ENCODE measurements around the gene KDM4C.

KDM4C gene

GRCh38 chr9:6924988-6925563, 167.3 kb downstream of the KDM4C start:
- TF ChIP-seq EGR1 (IDR thresholded peaks at IDR 0.05) (no peak), TAF1 (IDR thresholded peaks at IDR 0.05; ENCODE audit: low read depth) (no peak), ZBTB7A (IDR thresholded peaks at IDR 0.05; ENCODE audit: low read depth) (no peak), CEBPB (IDR thresholded peaks at IDR 0.05) (no peak), MAX (IDR thresholded peaks at IDR 0.05) (no peak), RAD21 (IDR thresholded peaks at IDR 0.05; ENCODE audit: low read depth) (no peak), FOXM1 (IDR thresholded peaks at IDR 0.05; ENCODE audit: borderline replicate concordance, low read depth) (no peak)

GRCh38 chr9:6925836-6926235, 168.1 kb downstream of the KDM4C start:
- no peak for TF ChIP-seq TEAD4 (IDR thresholded peaks at IDR 0.05)
- TF ChIP-seq YY1 (IDR thresholded peaks at IDR 0.05; ENCODE audit: low read depth) = no peak
- no peak for TF ChIP-seq CEBPB (IDR thresholded peaks at IDR 0.05)
- TF ChIP-seq ZBTB7A (IDR thresholded peaks at IDR 0.05; ENCODE audit: low read depth) = no peak
- TF ChIP-seq USF1 (IDR thresholded peaks at IDR 0.05) = no peak
- TF ChIP-seq TCF12 (IDR thresholded peaks at IDR 0.05; ENCODE audit: low read depth) = no peak
- TF ChIP-seq FOXM1 (IDR thresholded peaks at IDR 0.05; ENCODE audit: borderline replicate concordance, low read depth) = no peak
- no peak for TF ChIP-seq TAF1 (IDR thresholded peaks at IDR 0.05; ENCODE audit: low read depth)
- TF ChIP-seq EP300 (IDR thresholded peaks at IDR 0.05; ENCODE audit: borderline replicate concordance) = no peak
- no peak for TF ChIP-seq EGR1 (IDR thresholded peaks at IDR 0.05)

- TF ChIP-seq USF1 (IDR thresholded peaks at IDR 0.05) (no peak), REST (IDR thresholded peaks at IDR 0.05; ENCODE audit: low read depth) (no peak), NFIC (IDR thresholded peaks at IDR 0.05) (no peak), YY1 (IDR thresholded peaks at IDR 0.05; ENCODE audit: low read depth) (no peak), CREB1 (IDR thresholded peaks at IDR 0.05; ENCODE audit: low read depth) (no peak), RAD21 (IDR thresholded peaks at IDR 0.05; ENCODE audit: low read depth) (no peak), ZBTB7A (IDR thresholded peaks at IDR 0.05; ENCODE audit: low read depth) (no peak), FOXM1 (IDR thresholded peaks at IDR 0.05; ENCODE audit: borderline replicate concordance, low read depth) (no peak)
Measured at GRCh38 chr9:6926436-6926835, 168.7 kb downstream of the KDM4C start.

- TF ChIP-seq TCF12 (IDR thresholded peaks at IDR 0.05; ENCODE audit: low read depth) (no peak), NFIC (IDR thresholded peaks at IDR 0.05) (no peak), EP300 (IDR thresholded peaks at IDR 0.05; ENCODE audit: borderline replicate concordance) (no peak), ZBTB7A (IDR thresholded peaks at IDR 0.05; ENCODE audit: low read depth) (no peak), EGR1 (IDR thresholded peaks at IDR 0.05) (no peak), REST (IDR thresholded peaks at IDR 0.05; ENCODE audit: low read depth) (no peak), FOXM1 (IDR thresholded peaks at IDR 0.05; ENCODE audit: borderline replicate concordance, low read depth) (no peak), CEBPB (IDR thresholded peaks at IDR 0.05) (no peak)
Measured at GRCh38 chr9:6927838-6928237, 170.1 kb downstream of the KDM4C start.

GRCh38 chr9:6928863-6929262, 171.1 kb downstream of the KDM4C start:
- TF ChIP-seq REST (IDR thresholded peaks at IDR 0.05; ENCODE audit: low read depth) = no peak
- no peak for TF ChIP-seq FOXM1 (IDR thresholded peaks at IDR 0.05; ENCODE audit: borderline replicate concordance, low read depth)
- TF ChIP-seq TAF1 (IDR thresholded peaks at IDR 0.05; ENCODE audit: low read depth) = no peak
- TF ChIP-seq TEAD4 (IDR thresholded peaks at IDR 0.05) = no peak
- TF ChIP-seq CEBPB (IDR thresholded peaks at IDR 0.05) = no peak
- no peak for TF ChIP-seq EGR1 (IDR thresholded peaks at IDR 0.05)
- no peak for TF ChIP-seq YY1 (IDR thresholded peaks at IDR 0.05; ENCODE audit: low read depth)
- TF ChIP-seq ZBTB7A (IDR thresholded peaks at IDR 0.05; ENCODE audit: low read depth) = no peak
- TF ChIP-seq USF1 (IDR thresholded peaks at IDR 0.05) = no peak
- no peak for TF ChIP-seq NFIC (IDR thresholded peaks at IDR 0.05)
- no peak for TF ChIP-seq TCF12 (IDR thresholded peaks at IDR 0.05; ENCODE audit: low read depth)
- TF ChIP-seq MAX (IDR thresholded peaks at IDR 0.05) = no peak
- TF ChIP-seq CREB1 (IDR thresholded peaks at IDR 0.05; ENCODE audit: low read depth) = no peak
- TF ChIP-seq RAD21 (IDR thresholded peaks at IDR 0.05; ENCODE audit: low read depth) = no peak
